GM18517 (cell line): ENCODE measurements around the gene FAM181B.
"Not testable (repeated sequence)": the region's sequence is repeated elsewhere in the genome, so short reads cannot be mapped to it uniquely, and the experiment has no call there.

Source experiments
- ATAC-seq: cut with Tn5 transposase; IDR thresholded peaks from one replicate; pipeline ENCODE4 v1.9.1; 2021; ENCODE audit warnings: mild to moderate bottlenecking, moderate library complexity; ENCODE audit not compliant: unreplicated experiment

The FAM181B gene

GRCh38 chr11:82732734-82733443 is 775 bp downstream of the FAM181B start:
- no peak for ATAC-seq

- ATAC-seq = no peak
These were observed 1.3 kb downstream of the FAM181B start for GRCh38 chr11:82732348-82732733.

GRCh38 chr11:82731691-82732277 is 1.9 kb downstream of the FAM181B start:
- ATAC-seq = no peak

GRCh38 chr11:82730754-82731153 is 2.9 kb downstream of the FAM181B start:
- ATAC-seq = no peak

GRCh38 chr11:82730286-82730685 is 3.4 kb downstream of the FAM181B start:
- no peak for ATAC-seq

GRCh38 chr11:82724026-82724425 is 9.6 kb downstream of the FAM181B start:
- ATAC-seq = no peak

- ATAC-seq = no peak
These were observed 11.4 kb downstream of the FAM181B start for GRCh38 chr11:82722231-82722630.

- no peak for ATAC-seq
These were observed 13.2 kb downstream of the FAM181B start for GRCh38 chr11:82720267-82721065.

GRCh38 chr11:82719361-82720105 is 14.1 kb downstream of the FAM181B start:
- no peak for ATAC-seq

GRCh38 chr11:82718821-82719220 is 14.8 kb downstream of the FAM181B start:
- no peak for ATAC-seq

GRCh38 chr11:82718307-82718706 is 15.4 kb downstream of the FAM181B start:
- no peak for ATAC-seq

- no peak for ATAC-seq
These were observed 19.1 kb downstream of the FAM181B start for GRCh38 chr11:82714346-82715174.

GRCh38 chr11:82711648-82712047 is 22.0 kb downstream of the FAM181B start:
- ATAC-seq = no peak

- ATAC-seq = no peak
These were observed 29.9 kb downstream of the FAM181B start for GRCh38 chr11:82703796-82704195.

- ATAC-seq = no peak
These were observed 30.4 kb downstream of the FAM181B start for GRCh38 chr11:82703226-82703625.

GRCh38 chr11:82701847-82702520 is 31.7 kb downstream of the FAM181B start:
- no peak for ATAC-seq

GRCh38 chr11:82698576-82699352 is 34.9 kb downstream of the FAM181B start:
- ATAC-seq = no peak

- no peak for ATAC-seq
These were observed 40.7 kb downstream of the FAM181B start for GRCh38 chr11:82692981-82693380.

- ATAC-seq = not testable (repeated sequence)
These were observed 44.3 kb downstream of the FAM181B start for GRCh38 chr11:82689347-82689746.
